HG02840 (cell line): ENCODE results near the gene HSPB2.

ENCODE experiments used
- ATAC-seq: cut with Tn5 transposase; IDR thresholded peaks from one replicate; pipeline ENCODE4 v1.9.1; 2021; ENCODE audit warnings: mild to moderate bottlenecking, moderate library complexity, moderate number of reproducible peaks; ENCODE audit not compliant: unreplicated experiment, low FRiP score

Gene HSPB2

DNA sequence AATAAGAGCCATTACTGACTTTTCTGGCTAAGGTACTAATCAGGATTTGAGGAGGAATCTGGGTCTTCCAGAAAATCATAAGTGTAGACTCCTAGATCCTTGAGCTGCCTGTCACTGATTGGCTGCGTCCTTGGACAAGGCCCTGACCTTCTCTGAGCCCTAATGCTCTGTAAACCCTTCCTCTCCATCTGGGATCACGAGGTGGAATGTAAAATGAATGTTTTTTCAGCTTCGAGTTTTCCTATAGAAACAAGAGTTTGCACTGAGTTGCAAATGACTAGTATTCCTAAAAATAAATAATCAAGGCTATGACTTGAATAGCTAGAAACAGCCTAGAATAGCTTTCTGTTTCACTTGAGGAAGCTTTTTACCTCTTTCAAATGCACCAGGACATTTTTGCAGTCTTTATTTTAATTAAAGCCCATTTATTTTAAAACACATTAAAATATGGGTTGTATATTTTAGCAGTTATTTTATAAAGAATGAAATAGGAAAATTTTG, 23.6 kb downstream of the HSPB2 start:
- ATAC-seq = no peak

DNA sequence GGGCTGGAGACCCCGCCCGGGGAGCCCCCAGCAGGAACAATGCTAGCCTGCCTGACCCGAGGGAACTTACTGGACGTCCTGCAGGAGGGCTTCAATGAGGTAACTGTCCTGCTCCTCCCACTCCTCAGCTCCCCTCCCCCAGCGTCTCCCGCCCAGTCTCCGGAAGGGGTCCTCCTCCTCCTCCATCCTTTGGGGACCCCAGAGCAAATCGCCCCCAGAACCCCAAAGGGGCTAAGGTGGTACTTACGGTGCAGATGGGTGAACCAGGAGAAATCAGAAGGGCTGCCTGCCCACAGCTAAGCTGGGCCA, 24.9 kb downstream of the HSPB2 start:
- ATAC-seq = no peak

DNA sequence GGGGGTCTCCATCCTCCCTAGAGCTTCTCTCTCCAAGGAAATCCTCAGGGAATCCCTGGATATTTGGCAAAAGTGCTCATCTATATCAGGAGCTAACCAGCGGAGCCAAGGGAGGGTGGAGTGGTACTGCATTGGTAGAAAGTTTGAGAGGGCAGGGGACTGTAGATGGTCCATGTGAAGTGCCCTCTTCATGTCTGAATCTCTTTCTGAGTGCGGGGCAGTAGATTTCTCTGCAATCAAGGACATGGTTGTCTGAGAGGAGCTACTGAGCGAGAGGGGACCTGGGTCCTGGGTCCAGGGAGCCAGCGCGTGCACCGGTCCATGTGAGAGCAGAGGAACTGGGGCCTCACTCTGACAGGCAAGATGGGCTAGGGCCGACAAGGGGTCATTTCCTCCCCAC, 25.3 kb downstream of the HSPB2 start:
- no peak for ATAC-seq

DNA sequence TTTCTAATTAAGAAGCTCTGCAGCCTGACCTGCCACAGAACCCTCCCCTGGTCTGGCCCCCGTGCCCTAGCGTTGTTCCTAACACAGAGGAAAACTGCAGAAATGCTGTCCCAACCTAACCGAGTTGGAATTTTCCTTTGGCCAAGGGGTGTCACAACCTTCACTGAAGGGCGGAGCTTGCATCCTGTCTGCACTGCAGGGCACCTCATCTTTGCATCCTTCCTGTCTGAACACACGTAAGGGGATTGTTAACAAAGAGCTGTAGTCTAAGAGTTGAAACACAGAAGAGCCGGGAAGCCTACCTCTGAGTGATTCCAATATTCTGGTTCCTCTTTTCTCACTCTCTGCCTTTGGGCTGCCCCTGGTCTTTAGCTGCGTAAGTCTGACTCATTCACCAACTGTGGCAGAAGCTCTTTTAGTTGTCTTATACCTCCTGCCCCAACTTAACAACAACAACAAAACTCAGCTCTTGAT, 26.2 kb downstream of the HSPB2 start:
- ATAC-seq = peak; percentile 80

DNA sequence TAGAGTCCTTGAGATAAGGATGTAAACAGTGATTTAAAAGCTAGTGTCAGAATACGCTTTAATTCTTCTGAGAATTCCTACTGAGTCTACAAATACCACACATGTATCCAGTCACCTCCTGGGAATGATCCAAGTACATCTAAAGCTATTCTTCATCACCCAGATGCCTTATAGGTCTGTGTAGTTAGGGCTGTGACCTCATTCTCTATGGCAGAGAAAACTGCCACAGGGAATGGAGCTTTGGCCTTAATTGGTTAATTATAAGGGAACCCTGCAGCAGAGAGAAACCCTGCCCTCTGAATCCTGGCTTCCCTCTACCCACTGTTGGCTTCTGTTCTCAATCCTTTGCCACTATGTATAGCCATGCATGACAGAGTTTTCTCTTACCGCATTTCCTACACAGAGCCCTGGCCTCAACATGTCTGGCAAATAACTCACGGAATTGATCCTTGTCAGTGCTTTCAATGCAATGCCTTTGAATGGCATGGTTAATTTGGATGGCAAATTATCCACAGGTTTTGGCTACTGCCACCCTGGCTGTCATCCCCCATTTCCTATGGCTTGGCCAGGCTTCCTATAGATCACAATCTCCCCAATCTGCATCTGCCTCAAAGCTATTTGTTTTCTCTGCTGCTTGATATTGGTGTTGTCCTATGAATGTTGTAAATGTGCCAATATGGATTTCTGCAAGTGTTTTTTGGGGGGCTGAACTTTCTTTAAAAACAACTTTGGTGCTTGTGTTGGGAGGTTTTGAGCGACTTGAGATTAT, 27.5 kb downstream of the HSPB2 start:
- no peak for ATAC-seq

DNA sequence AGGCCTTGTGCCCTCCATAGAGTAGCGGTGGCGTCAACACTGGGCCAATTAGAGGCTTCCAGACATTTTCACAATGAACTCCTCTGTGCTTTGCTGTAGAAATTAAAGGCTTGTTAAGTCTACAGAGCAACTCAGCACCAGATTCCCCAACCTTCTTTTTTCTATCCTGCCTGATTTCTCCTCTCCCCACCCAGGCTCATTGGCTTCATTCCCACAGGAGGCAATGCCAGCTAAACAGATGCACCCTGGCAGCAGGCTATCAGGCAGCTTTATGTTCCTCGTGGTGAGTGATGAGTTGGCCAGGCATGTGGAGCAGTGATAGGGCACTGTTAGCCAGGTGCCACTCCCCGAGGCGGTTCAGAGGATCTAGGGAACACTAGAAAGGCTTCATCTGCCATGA, 29.4 kb downstream of the HSPB2 start:
- no peak for ATAC-seq

DNA sequence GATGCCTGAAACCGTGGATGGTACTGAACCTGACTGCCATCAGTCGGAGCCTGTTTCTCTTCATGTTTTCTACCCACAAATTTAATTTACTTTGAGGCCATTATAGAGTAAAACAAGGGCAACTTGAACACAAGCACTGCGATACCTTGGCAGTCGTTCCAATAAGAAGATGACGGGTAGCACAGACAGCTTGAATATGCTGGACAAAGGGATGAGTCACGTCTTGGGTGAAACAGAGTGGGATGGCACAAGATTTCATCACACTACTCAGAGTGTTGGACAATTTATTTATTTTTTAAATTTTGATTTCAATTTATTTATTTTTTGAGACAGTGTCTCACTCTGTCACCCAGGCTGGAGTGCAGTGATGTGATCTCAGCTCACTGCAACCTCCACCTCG, 30.3 kb downstream of the HSPB2 start:
- ATAC-seq = no peak

DNA sequence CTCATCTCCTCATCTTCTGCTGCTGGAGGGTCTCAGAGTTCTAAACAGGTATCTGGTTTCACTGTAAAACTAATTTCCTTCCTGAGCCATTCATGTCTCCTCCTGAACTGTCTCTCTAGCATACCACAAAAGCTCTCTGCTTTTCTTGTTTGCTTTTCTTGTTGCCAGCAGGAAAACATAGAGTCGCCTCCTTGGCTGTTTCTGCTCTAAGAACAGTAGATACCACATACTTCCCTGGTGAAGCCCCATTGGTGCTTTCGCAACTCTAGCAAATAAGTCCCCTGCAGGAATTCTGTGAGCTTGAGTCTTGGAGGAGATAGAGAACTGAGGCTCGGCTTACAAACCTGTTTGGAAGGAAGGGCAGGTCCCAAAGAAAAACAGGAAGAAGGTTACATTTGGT, 31.6 kb downstream of the HSPB2 start:
- ATAC-seq = no peak

DNA sequence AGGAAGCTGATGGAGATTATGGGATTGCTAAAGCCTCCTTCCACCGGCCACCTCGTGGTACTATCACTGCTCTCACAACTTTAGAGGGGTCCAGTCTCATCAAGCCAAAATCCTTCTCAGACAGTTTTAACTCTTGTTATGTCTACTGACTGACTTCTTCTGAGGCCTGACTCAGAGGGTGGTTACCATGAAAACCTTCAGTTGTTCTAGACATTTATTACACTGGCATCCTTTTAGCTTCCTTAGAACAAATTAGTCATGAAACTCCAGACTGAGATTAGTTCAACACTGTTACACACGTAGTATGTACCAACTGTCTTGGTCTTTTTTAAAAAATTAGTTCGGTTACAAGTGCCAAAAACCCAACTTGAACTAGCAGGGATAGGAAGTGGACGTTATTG, 32.1 kb downstream of the HSPB2 start:
- ATAC-seq = no peak

DNA sequence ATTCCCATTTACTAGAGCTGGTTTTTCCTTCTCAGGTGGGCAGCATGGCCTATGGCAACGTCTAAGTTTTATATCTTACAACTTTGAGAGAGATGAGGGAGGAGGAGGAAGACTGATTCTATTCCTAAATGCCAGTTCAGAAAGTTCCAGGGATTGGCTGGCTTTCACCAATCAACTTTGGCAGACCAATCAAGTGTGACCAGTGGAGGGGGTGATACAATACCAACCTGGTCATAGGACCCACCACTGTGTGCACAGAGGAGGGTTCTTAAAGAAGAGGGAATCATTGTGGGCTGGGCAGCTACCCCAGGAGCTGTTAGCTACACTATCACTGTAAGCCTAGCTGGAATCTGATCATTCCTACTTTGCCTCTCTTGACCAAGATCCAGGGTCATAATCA, 32.7 kb downstream of the HSPB2 start:
- ATAC-seq = no peak

DNA sequence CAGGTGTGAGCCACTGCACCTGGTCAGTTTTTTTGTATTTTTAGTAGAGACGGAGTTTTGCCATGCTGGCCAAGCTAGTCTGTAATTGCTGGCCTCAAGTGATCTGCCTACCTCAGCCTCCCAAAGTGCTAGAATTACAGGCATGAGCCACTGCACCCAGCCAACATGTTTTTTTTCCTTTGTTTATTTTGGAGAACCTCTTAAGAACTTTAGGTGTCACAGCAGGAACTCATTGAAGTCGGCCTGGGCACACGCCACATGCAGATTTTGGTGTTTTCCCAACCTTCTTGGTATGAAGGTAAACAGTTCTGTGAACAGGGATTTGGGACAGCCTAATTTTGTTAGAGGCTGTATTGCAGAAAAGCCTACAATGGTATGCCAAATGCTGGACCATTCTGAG, 34.0 kb downstream of the HSPB2 start:
- ATAC-seq = no peak

DNA sequence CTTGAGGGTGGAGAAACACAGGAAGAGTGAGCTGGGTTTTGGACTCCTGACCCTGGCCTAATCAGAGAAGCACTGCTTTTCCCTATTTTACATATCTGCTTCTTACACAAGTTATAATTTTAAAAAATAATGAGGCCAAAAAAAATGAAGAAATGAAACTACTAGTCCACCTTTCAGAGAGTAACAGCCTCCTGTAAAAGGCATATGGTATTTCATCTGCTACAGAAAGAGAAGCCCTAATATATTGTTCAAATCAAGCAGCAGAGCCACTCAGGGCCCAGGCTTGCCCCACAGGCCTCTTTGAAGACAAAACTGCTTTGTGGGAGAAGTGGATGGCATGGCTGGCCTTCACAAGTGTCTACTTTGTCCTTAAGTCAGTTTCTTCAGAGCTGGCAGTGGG, 34.6 kb downstream of the HSPB2 start:
- no peak for ATAC-seq

DNA sequence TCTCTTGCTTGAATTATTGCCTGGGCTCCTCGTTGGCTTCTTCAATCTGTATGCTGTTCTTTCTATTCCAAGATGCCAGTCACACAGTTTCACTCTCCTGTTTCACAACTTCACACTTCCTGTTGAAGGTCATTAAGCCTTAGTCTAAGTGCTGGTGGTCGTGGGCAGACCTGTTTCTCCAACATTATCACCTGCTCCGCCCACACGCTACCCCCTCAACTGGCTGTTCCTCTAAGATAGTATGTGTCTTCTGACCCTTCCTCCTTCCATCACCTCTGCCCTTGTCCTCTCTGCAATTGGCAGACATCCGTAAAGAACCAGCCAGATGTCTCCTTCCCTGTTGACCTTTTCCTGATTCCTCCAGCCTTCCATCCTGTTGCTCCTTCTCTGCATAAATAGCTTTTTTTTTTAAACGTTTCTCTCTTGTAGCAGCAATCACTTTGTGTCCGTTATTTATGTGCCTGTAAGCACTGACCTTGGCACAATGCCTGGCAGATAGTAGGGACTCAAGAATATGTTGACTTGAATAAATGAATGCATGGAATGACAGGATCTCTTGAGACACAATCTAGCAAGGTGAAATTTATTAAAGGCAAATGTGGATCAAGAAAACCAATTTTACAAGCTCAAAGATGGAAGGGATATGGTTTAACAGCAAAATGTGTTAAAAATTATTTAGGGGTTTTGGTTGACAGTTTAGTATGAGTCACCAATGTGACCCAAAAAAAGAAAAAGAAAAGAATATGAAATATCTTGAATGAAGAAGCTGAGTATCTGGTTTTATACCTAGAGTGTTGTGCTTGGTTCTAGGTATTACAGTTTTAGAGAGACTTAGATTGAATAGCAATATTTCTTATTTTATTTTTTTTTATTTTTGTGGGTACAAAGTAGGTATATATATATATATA, 37.2 kb downstream of the HSPB2 start:
- ATAC-seq = no peak

DNA sequence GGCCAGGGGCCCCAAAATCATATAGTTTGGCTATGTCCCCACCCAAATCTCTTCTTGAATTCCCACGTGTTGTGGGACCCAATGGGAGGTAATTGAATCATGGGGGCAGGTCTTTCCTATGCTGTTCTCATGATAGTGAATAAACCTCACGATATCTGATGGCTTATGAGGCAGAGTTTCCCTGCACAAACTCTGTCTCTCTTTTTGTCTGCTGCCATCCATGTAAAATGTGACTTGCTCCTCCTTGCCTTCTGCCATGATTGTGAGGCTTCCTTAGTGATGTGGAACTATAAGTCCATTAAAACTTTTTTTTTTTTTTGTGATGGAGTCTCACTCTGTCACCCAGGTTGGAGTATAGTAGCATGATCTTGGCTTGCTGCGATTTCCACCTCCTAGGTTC, 39.0 kb downstream of the HSPB2 start:
- ATAC-seq = no peak

DNA sequence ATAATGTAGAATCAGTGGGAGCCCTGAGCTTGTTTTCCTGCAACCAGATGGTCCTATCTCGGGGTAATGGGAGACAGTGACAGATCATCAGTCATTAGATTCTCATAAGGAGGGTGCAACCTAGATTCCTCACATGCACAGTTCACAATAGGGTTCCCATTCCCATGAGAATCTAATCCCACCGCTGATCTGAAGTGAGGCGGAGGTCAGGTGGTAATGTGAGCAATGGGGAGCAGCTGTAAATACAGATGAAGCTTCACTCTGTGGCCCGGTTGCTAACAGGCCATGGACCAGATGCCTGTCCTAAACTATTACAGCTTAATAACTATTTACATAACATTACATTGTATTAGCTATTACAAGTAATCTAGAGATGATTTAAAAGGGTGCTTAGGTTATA, 41.6 kb downstream of the HSPB2 start:
- no peak for ATAC-seq

DNA sequence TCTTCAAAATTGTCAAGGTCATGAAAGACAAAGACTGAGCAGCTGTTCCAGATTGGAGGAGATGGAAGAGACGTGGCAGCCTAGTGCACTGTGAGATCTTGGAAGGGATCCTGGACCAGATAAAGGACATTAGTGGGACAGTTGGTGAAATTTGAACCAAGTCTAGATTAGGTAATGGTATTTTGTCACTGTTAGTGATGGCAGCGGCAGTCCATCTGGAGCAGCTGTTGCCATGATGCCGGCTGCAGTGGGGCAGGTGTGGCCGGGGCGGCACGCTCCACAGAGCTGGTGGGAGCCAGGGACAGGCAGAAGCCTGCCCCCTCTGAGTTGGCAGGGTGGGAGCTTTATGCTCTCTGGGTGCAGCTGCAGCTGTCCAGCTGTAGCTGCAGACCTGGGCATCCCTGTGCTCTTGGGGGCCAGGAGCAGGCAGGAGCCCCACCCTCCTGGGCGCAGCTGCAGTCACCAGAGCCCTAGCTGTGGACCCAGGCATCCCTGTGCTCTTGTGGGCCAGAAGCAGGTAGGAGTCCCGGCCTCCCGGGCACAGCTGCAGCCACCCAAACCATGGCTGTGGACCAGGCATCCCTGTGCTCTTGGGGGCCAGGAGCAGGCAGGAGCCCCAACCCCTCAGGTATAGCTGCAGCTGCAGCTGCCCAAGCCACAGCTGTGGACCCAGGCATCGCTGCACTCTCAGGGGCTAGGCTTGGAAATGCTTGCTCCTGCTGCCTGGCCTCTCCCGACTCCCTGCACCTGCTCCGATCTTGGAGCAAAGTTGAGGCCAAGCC, 45.3 kb downstream of the HSPB2 start:
- ATAC-seq = no peak

DNA sequence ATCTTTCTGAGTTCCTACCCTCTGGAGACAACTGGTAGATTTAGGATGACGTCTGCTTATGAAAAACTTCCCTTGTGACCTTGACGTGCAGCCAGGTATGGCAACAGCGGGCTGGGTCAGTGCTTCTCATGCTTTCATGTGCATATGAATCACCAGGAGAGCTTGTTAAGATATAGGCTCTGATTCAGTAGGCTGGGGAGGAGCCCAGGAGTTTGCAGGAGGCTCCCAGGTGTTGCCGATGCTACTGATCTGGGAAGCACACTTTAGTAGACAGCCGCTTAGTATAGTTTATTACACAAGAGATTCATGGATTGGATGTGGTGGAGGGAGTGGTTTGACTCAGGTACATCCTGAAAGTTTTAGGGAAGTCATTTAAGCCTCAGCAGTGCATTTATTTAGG, 48.4 kb downstream of the HSPB2 start:
- no peak for ATAC-seq

DNA sequence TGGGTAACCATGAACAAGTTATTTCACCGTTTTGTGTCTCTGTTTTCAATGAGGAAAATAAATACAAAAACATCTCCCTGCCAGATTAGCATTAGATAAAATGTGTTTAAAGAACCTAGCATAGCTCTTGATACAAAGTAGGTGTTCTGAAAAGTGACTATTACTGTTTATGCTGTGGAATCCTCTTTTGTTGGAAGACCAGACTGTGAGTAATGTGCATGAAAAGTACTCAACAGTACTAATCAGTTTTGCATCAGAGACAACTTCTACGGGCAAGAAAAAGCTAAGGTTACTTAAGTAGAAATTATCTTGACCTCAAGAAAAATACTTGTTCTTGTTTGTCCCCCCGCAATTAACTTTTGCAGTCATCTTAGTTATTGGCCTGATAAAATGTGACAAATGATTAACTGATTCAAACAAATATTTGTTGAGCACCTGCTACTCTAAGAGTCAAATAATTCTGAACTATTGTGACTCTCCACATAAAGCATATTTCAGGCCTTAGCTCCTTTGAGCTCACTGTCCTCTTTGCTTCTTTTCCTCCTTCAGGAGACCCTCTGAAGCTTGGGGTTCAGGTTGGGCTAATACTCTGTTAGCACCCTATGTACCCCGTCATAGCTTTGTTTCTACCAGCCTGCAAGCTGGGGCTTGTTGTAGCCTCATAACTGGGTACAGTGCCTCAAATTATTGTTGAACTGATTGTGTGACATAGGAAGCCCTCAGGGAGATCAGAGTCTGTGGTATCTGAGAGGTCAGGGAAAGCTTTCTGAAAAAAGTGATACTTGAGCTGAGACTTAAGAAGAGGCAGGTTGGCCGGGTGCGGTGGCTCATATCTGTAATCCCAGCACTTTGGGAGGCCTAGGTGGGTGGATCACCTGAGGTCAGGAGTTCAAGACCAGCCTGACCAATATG, 49.1 kb downstream of the HSPB2 start:
- no peak for ATAC-seq
